ENCODE measurements around the gene CTRB2.

Gene CTRB2

DNA sequence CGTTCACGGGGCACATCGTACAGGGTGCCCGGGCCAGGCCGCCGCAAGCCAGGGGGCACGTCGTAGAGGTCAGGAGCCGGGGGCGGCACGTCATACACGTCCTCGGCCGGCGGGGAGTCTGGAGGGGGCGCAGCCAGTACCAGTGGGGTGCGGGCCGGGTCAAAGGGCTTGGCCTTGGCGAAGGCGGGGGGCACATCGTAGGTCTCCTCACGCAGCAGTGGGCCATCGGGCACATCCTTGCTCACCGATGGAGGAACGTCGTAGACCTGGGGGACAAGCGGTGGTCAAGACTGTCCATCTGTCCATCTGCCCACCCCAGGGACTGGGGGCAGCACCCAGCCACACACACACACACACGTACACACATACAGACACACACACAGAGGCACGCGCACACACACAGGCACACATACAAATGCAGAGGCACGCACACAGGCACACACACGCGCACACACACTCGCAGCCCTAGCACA lies 28.8 kb upstream of the CTRB2 start:
- Histone ChIP-seq H3K9me3 (ENCODE audit: control insufficient read depth, low read length) (no peaks in the 10 kb centered on the region), H3K27me3 (replicated peaks; ENCODE audit: control insufficient read depth, insufficient read depth, low read length, poor library complexity, severe bottlenecking) (no peaks in the 10 kb centered on the region), H3K27ac (ENCODE audit: insufficient read depth, low read length, poor library complexity, severe bottlenecking) (no peak overlapping the region), H3K4me1 (ENCODE audit: control insufficient read depth, insufficient read depth, low read length, poor library complexity, severe bottlenecking) (peaks cover 4% of the 10 kb centered on the region), H3K36me3 (ENCODE audit: control insufficient read depth, insufficient read depth, low read length) (no peaks in the 10 kb centered on the region), H3K4me3 (ENCODE audit: insufficient read depth, low read depth, low read length, poor library complexity, severe bottlenecking) (no peak overlapping the region)
- no peak for DNase-seq

GRCh38 chr16:75234856-75235696 lies 28.1 kb upstream of the CTRB2 start:
- Histone ChIP-seq H3K4me1 (ENCODE audit: control insufficient read depth, insufficient read depth, low read length, poor library complexity, severe bottlenecking) (peaks cover 4% of the 10 kb centered on the region), H3K36me3 (ENCODE audit: control insufficient read depth, insufficient read depth, low read length) (no peaks in the 10 kb centered on the region)

DNA sequence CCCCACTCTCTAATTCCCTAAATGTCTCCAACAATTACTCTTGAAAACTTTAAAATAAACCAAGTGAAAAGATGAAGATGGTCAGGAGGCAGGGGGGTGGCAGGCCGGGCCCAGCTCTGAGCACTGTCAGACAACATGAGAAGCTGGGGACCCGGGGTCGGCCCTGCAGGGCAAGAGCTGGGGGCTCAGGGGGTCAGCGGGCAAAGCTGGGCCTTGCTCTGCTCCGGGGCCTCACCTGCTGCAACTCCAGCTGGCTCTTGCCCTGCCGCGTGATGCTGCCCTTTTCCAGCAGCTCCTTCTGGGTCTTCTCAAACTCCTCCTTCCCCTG lies 26.6 kb upstream of the CTRB2 start:
- H3K9me3 ChIP-seq (ENCODE audit: control insufficient read depth, low read length), result no peaks in the 10 kb centered on the region
- no peak for DNase-seq
- H3K36me3 ChIP-seq (ENCODE audit: control insufficient read depth, insufficient read depth, low read length), result no peaks in the 10 kb centered on the region
- no peaks in the 10 kb centered on the region for H3K27me3 ChIP-seq (replicated peaks; ENCODE audit: control insufficient read depth, insufficient read depth, low read length, poor library complexity, severe bottlenecking)
- H3K4me3 ChIP-seq (ENCODE audit: insufficient read depth, low read depth, low read length, poor library complexity, severe bottlenecking), result no peak overlapping the region
- peaks cover 4% of the 10 kb centered on the region for H3K4me1 ChIP-seq (ENCODE audit: control insufficient read depth, insufficient read depth, low read length, poor library complexity, severe bottlenecking)
- H3K27ac ChIP-seq (ENCODE audit: insufficient read depth, low read length, poor library complexity, severe bottlenecking), result no peak overlapping the region

More at GRCh38 chr16:75234856-75235696, 28.1 kb upstream of the CTRB2 start:
- no peak for DNase-seq
- no peaks in the 10 kb centered on the region for H3K27me3 ChIP-seq (replicated peaks; ENCODE audit: control insufficient read depth, insufficient read depth, low read length, poor library complexity, severe bottlenecking)
- no peak overlapping the region for H3K27ac ChIP-seq (ENCODE audit: insufficient read depth, low read length, poor library complexity, severe bottlenecking)
- no peak overlapping the region for H3K4me3 ChIP-seq (ENCODE audit: insufficient read depth, low read depth, low read length, poor library complexity, severe bottlenecking)
- no peaks in the 10 kb centered on the region for H3K9me3 ChIP-seq (ENCODE audit: control insufficient read depth, low read length)

DNA sequence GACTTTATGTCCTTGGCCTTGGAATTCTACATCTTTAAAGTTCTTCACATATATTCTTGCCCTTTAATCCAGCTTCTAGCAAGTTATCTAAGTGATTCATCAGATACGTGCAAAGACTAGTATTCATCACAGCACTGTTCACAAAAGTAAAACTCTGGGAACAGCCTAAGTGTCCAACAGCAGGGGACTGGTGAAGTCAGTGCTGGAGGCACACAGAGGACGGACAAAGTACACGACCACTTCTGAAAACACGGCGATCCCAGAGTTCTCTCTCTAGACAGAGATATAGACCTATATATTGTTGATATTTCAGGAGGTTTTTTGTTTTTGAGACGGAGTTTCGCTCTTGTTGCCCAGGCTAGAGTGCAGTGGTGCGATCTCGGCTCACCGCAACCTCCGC lies 24.6 kb upstream of the CTRB2 start:
- no peak overlapping the region for H3K27ac ChIP-seq (ENCODE audit: insufficient read depth, low read length, poor library complexity, severe bottlenecking)
- H3K27me3 ChIP-seq (replicated peaks; ENCODE audit: control insufficient read depth, insufficient read depth, low read length, poor library complexity, severe bottlenecking), result no peaks in the 10 kb centered on the region
- no peaks in the 10 kb centered on the region for H3K36me3 ChIP-seq (ENCODE audit: control insufficient read depth, insufficient read depth, low read length)
- no peaks in the 10 kb centered on the region for H3K9me3 ChIP-seq (ENCODE audit: control insufficient read depth, low read length)
- no peak for DNase-seq
- H3K4me1 ChIP-seq (ENCODE audit: control insufficient read depth, insufficient read depth, low read length, poor library complexity, severe bottlenecking), result peaks cover 4% of the 10 kb centered on the region
- H3K4me3 ChIP-seq (ENCODE audit: insufficient read depth, low read depth, low read length, poor library complexity, severe bottlenecking), result no peak overlapping the region

DNA sequence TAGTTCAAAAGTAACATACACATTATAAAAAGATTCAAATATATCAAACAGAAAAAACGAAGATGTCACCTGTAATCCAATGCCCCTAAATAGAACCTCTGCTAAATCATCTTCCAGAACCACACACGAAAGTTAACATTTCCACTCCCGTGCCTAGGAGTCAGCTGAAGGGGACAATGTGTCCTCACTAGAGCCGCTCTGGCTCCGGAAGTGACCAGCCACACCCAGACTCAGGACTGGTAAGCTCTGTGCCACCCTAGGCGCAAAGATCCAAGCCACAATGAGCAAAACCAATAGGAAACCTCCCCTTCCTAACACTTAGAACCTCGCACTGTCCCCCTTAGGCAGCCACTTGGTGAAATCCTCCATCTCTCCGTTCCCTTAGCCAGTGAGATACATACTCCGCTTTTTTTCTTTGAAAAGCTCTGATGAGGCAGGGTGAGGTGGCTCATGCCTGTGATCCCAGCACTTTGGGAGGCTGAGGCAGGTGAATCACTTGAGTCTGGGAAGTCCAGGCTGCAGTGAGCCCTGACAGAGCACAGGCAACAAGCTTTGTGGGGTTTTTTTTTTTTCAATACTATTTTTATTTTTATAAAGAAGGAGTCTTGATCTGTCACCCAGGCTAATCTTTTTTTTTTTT lies 23.6 kb upstream of the CTRB2 start:
- Histone ChIP-seq H3K27me3 (replicated peaks; ENCODE audit: control insufficient read depth, insufficient read depth, low read length, poor library complexity, severe bottlenecking) (no peaks in the 10 kb centered on the region), H3K27ac (ENCODE audit: insufficient read depth, low read length, poor library complexity, severe bottlenecking) (no peak overlapping the region), H3K4me3 (ENCODE audit: insufficient read depth, low read depth, low read length, poor library complexity, severe bottlenecking) (no peak overlapping the region), H3K36me3 (ENCODE audit: control insufficient read depth, insufficient read depth, low read length) (no peaks in the 10 kb centered on the region), H3K4me1 (ENCODE audit: control insufficient read depth, insufficient read depth, low read length, poor library complexity, severe bottlenecking) (peaks cover 4% of the 10 kb centered on the region), H3K9me3 (ENCODE audit: control insufficient read depth, low read length) (no peaks in the 10 kb centered on the region)
- DNase-seq, result no peak

DNA sequence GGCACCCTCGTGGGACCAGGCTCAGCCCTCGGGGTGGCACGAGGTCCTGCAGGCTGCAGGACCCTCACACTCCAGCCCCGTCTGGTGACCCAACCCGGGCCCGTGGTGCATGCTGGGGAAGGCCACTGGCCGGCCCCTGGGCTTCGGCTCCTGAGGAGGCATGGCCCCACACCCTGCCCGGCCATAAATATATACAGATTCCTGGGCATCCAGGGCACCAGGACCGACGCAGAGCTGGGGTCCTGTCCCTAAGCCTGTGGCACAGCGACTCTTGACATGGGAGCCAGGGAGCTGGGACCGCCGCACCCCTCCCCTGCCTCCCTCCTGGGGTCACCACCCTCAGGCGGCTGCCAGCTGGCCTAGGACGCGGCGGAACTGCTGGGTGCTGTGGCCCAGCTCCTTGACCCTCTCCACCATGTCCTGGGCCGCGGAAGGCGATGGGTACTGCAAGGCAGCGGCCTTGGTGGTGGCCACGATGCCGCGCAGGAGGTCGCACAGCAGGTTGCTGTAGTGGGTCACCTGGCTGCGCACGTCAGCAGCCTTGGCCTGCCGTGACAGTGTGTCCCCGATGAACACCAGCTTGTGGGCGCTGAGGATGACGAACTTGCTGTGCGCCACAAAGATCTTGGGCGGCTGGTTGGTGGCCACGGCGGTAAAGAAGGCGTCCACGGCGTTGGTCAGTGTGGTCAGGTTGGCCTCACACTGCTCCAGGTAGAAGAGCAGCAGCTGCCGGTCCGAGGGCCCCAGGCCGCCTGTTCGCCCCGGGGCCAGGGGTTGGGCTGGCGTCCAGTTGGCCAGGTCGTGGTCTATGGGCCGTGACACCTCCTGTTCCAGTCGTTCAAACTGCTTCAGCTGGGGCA lies 22.4 kb upstream of the CTRB2 start:
- no peak for DNase-seq

DNA sequence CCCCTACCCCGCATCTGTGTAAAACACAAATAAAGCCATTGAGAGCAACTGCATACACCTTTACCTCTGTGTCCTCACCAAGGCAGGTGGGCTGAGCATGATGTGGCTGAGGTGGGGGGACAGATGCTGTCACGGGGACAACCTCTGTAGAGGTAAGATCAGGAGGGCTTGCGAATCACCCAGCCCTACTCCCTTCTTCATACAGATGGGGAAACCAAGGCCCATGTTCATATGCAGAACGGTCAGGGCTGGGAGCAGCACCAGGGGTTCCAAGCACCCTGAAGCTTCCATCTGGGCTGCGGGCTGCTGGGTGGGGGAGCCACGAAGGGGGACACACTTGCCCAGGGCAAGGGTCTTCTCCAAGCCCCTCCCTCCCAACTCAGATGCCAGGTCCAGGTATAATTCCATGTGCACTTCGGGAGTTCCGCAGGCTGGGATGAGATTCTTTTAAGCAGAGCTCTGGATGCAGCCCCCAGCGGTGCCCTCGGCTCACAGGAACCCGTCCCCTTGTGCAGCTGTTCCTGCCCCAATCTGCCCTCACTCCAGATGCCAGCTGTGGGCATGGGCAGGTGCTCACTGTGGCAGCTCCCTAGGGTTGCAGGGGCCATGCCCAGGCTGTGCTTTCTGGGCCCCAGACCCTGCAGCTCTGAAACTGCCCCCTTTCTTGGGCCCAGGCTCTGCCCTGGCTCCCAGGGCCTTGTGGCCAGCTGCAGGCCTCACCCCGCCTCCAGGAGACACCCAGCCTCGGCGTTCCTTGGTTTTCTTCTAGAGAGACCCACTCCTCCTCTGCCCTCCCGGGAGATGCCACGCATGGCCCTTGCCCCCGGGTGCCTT lies 21.4 kb upstream of the CTRB2 start:
- Histone ChIP-seq H3K36me3 (ENCODE audit: control insufficient read depth, insufficient read depth, low read length) (no peaks in the 10 kb centered on the region), H3K4me3 (ENCODE audit: insufficient read depth, low read depth, low read length, poor library complexity, severe bottlenecking) (no peak overlapping the region), H3K27ac (ENCODE audit: insufficient read depth, low read length, poor library complexity, severe bottlenecking) (no peak overlapping the region), H3K27me3 (replicated peaks; ENCODE audit: control insufficient read depth, insufficient read depth, low read length, poor library complexity, severe bottlenecking) (no peaks in the 10 kb centered on the region), H3K9me3 (ENCODE audit: control insufficient read depth, low read length) (no peaks in the 10 kb centered on the region), H3K4me1 (ENCODE audit: control insufficient read depth, insufficient read depth, low read length, poor library complexity, severe bottlenecking) (no peaks in the 10 kb centered on the region)
- no peak for DNase-seq

More for the DNA sequence above, 22.4 kb upstream of the CTRB2 start:
- Histone ChIP-seq H3K4me3 (ENCODE audit: insufficient read depth, low read depth, low read length, poor library complexity, severe bottlenecking) (no peak overlapping the region), H3K4me1 (ENCODE audit: control insufficient read depth, insufficient read depth, low read length, poor library complexity, severe bottlenecking) (peaks cover 4% of the 10 kb centered on the region), H3K9me3 (ENCODE audit: control insufficient read depth, low read length) (no peaks in the 10 kb centered on the region), H3K27ac (ENCODE audit: insufficient read depth, low read length, poor library complexity, severe bottlenecking) (no peak overlapping the region), H3K36me3 (ENCODE audit: control insufficient read depth, insufficient read depth, low read length) (no peaks in the 10 kb centered on the region), H3K27me3 (replicated peaks; ENCODE audit: control insufficient read depth, insufficient read depth, low read length, poor library complexity, severe bottlenecking) (no peaks in the 10 kb centered on the region)

DNA sequence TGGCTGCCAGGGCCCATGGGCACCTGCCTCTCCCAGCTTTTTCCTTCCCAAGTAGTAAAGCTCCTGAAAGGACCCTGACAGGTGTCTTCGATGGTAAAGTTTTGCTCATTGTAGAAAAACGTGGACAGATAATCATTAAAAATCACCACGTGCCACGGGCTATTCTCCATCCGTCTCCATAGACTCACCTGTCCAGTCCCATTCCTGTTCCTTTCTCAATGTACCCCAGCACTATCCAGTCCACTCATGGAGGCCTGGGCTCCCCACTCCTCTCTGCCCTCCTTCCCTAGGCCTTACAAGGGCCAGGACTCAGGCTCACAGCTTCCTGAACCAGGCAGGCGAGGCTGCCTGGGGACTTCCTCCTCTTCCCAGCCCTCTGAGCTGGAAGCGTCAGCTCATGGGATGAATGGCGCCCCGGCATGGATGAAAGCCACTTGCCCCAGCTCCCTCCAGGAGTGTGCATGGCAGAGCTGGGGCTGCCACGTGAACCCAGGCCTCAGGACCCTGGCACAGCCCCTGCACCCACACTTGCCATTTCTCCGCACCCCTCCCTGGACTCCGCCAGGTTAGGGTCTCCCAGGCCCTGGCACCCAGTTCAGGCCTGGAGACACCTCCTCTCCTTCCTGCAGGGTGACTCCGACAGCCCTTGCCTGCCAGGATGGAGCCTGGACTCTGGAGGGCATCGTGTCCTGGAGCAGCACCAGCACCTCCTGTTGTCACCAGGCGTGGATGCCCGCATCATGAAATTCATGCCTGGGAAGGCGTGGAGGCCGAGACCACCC lies 20.6 kb upstream of the CTRB2 start:
- no peaks in the 10 kb centered on the region for H3K9me3 ChIP-seq (ENCODE audit: control insufficient read depth, low read length)
- H3K4me3 ChIP-seq (ENCODE audit: insufficient read depth, low read depth, low read length, poor library complexity, severe bottlenecking), result no peak overlapping the region
- H3K27me3 ChIP-seq (replicated peaks; ENCODE audit: control insufficient read depth, insufficient read depth, low read length, poor library complexity, severe bottlenecking), result no peaks in the 10 kb centered on the region
- no peak for DNase-seq
- H3K4me1 ChIP-seq (ENCODE audit: control insufficient read depth, insufficient read depth, low read length, poor library complexity, severe bottlenecking), result no peaks in the 10 kb centered on the region
- H3K36me3 ChIP-seq (ENCODE audit: control insufficient read depth, insufficient read depth, low read length), result no peaks in the 10 kb centered on the region
- no peak overlapping the region for H3K27ac ChIP-seq (ENCODE audit: insufficient read depth, low read length, poor library complexity, severe bottlenecking)
